Esophagus squamous epithelium (tissue), 4 donors: ENCODE data around the gene KLK14.

Experiments
- POLR2A ChIP-seq, 4 donors: fragments of 450-650 bp; IDR thresholded peaks; one replicate each; pipeline ENCODE4 v1.6.1; 2017; ENCODE audit warnings: antibody characterized with exemption in 4 of 4, mild to moderate bottlenecking in 4 of 4, moderate library complexity in 3 of 4
- TF ChIP-seq, protein P1 (sequence below), 6 experiments: fragments of 450-650 bp in 4 of 6; fragments of 200-600 bp in 2 of 6; sonication (generic) in 2 of 6; IDR thresholded peaks; one replicate each; pipeline ENCODE4 v1.5.1; 2016 to 2019; ENCODE audit warnings: antibody characterized with exemption in 6 of 6, mild to moderate bottlenecking in 4 of 6, moderate library complexity in 4 of 6

DNA sequence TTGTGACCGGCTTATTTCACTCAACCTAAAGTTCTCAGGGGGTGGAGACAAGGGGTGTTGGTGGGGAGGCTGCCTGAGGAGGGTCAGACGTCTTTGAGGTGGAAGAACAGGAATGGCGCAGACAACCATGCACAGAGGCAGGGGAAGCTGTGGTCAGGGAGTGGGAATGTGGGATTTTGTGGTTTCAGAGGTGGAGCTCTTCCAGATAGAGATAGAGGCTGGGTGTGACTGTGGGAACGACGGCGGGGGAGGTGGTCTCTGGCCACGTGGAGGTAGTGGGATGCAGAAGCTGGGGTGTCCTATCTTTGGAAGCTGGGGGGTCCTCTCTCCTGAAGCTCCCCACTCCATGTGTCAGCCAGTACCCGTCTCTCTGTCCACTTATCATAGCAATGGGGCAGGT is 7.8 kb upstream of the KLK14 start:
- TF ChIP-seq, protein P1, sequence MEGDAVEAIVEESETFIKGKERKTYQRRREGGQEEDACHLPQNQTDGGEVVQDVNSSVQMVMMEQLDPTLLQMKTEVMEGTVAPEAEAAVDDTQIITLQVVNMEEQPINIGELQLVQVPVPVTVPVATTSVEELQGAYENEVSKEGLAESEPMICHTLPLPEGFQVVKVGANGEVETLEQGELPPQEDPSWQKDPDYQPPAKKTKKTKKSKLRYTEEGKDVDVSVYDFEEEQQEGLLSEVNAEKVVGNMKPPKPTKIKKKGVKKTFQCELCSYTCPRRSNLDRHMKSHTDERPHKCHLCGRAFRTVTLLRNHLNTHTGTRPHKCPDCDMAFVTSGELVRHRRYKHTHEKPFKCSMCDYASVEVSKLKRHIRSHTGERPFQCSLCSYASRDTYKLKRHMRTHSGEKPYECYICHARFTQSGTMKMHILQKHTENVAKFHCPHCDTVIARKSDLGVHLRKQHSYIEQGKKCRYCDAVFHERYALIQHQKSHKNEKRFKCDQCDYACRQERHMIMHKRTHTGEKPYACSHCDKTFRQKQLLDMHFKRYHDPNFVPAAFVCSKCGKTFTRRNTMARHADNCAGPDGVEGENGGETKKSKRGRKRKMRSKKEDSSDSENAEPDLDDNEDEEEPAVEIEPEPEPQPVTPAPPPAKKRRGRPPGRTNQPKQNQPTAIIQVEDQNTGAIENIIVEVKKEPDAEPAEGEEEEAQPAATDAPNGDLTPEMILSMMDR (IDR thresholded peaks at IDR 0.05): no peak
- TF ChIP-seq POLR2A (IDR thresholded peaks at IDR 0.05): no peak
